GM12892 (cell line): Measurements from ENCODE around the gene DSE.

Source experiments
- DNase-seq: peaks from one replicate; pipeline ENCODE4 v3.0.0; 2011; ENCODE audit not compliant: insufficient read length
- FAIRE-seq: peaks from 2 replicates; lab custom pipeline; 2011; peaks lifted over from hg19 to GRCh38; lab: Jason Lieb, UNC
- POLR2A ChIP-seq: IDR thresholded peaks from 2 replicates; pipeline ENCODE4 v1.6.1; 2011; ENCODE audit warnings: low read depth, low read length, control low read depth
- POLR2AphosphoS5 ChIP-seq: IDR thresholded peaks from 2 replicates; pipeline ENCODE4 v1.6.1; 2011; ENCODE audit warnings: low read depth, low read length, control low read depth
- TAF1 ChIP-seq: IDR thresholded peaks from 2 replicates; pipeline ENCODE4 v1.6.1; 2011; ENCODE audit warnings: low read depth, mild to moderate bottlenecking, control low read depth, low read length, borderline replicate concordance

DSE gene

GRCh38 chr6:116482780-116483179, 112.0 kb downstream of the DSE start:
- no peak for FAIRE-seq
- no peak for TF ChIP-seq TAF1
- no peak for DNase-seq

- DNase-seq (no peak), FAIRE-seq (no peak)
- TF ChIP-seq POLR2AphosphoS5 = no peak
- TF ChIP-seq POLR2A = no peak
- TF ChIP-seq TAF1 = no peak
These were observed 112.9 kb downstream of the DSE start for GRCh38 chr6:116483616-116484015.

GRCh38 chr6:116485559-116486184, 114.9 kb downstream of the DSE start:
- FAIRE-seq = no peak
- no peak for TF ChIP-seq POLR2AphosphoS5
- TF ChIP-seq TAF1 = no peak
- no peak for TF ChIP-seq POLR2A
- no peak for DNase-seq

GRCh38 chr6:116491610-116492330, 121.0 kb downstream of the DSE start:
- FAIRE-seq (no peak), DNase-seq (no peak)
- TF ChIP-seq POLR2AphosphoS5 = no peak
- no peak for TF ChIP-seq POLR2A
- TF ChIP-seq TAF1 = no peak

GRCh38 chr6:116492331-116493067, 121.8 kb downstream of the DSE start:
- no peak for TF ChIP-seq POLR2AphosphoS5
- TF ChIP-seq POLR2A = no peak
- no peak for TF ChIP-seq TAF1
- no peak for DNase-seq
- no peak for FAIRE-seq
